ENCODE data around the gene ITGAL. TPM values are rescaled to one million over a fixed set of nuclear protein-coding genes. Genes with fewer than 3 reads are reported as not detected.

Gene ITGAL
- total RNA-seq, 1 experiment from 2014 or later: not detected

GRCh38 chr16:30518552-30518951 lies 46.0 kb downstream of the ITGAL start:
- Histone ChIP-seq H3K79me1 (ENCODE audit: insufficient read depth, low read depth, low read length, poor library complexity, severe bottlenecking) (no peaks in the 10 kb centered on the region), H2AFZ (ENCODE audit: low read length) (no peak overlapping the region), H2BK12ac (ENCODE audit: insufficient read length, low read depth, low read length) (no peak overlapping the region), H4K91ac (ENCODE audit: insufficient read length, low read depth, low read length) (no peak overlapping the region), H4K5ac (ENCODE audit: insufficient read length, low read depth, low read length) (no peak overlapping the region), H3K79me2 (ENCODE audit: insufficient read depth, low read length) (no peaks in the 10 kb centered on the region), H2BK120ac (ENCODE audit: low read depth, low read length, poor library complexity, severe bottlenecking) (no peak overlapping the region), H3T11ph (ENCODE audit: low read length) (no peak overlapping the region), H3K14ac (ENCODE audit: insufficient read depth, low read length) (no peak overlapping the region), H2AK5ac (ENCODE audit: insufficient read length, low read length) (no peak overlapping the region), H3K23me2 (ENCODE audit: insufficient read length, low read depth, low read length, poor library complexity, severe bottlenecking) (no peaks in the 10 kb centered on the region), H2BK20ac (ENCODE audit: low read depth, low read length, poor library complexity, severe bottlenecking) (no peak overlapping the region), H3K23ac (ENCODE audit: insufficient read length, low read depth, low read length) (no peak overlapping the region), H3K56ac (ENCODE audit: insufficient read length, low read depth, low read length) (no peak overlapping the region), H3K9ac (ENCODE audit: extremely low read depth, insufficient read length, low read length) (no peak overlapping the region), H2BK15ac (ENCODE audit: low read depth, low read length) (no peak overlapping the region), H3K4ac (ENCODE audit: low read depth, low read length) (no peak overlapping the region), H3K9me3 (ENCODE audit: control insufficient read depth, low read depth, low read length) (no peaks in the 10 kb centered on the region), H2BK5ac (ENCODE audit: insufficient read length, low read length) (no peak overlapping the region), H3K4me1 (ENCODE audit: insufficient read depth, low read length) (no peaks in the 10 kb centered on the region), H4K8ac (replicated peaks; ENCODE audit: insufficient read length, low read depth, low read length) (no peak overlapping the region), H3K27me3 (ENCODE audit: insufficient read depth, low read length) (no peaks in the 10 kb centered on the region), H3K27ac (ENCODE audit: insufficient read length, low read depth, low read length) (no peak overlapping the region), H3K4me2 (ENCODE audit: insufficient read depth, insufficient read length, low read length) (no peak overlapping the region), H4K20me1 (ENCODE audit: control insufficient read depth, insufficient read depth, insufficient read length) (no peaks in the 10 kb centered on the region), H3K18ac (ENCODE audit: insufficient read length, low read depth, low read length) (no peak overlapping the region)
- DNase-seq: no peak
- Mint-ChIP-seq H3K27me3 (ENCODE audit: low read depth) (peaks cover 5% of the 10 kb centered on the region; the same call in 1 of the 2 replicates), H3K36me3 (ENCODE audit: insufficient read depth in 1 of 3, low read depth in 3 of 3) (no peaks in the 10 kb centered on the region), H3K4me1 (no peaks in the 10 kb centered on the region), H3K27ac (no peak overlapping the region), H3K9me3 (no peaks in the 10 kb centered on the region), H3K4me3 (no peak overlapping the region)
- no peak for TF ChIP-seq CTCF (conservative IDR thresholded peaks at IDR 0.05)
- no CpG with 5 or more reads among the region's 10 CpGs for WGBS (ENCODE audit: extremely low coverage, insufficient read length, low lambda C conversion rate)

Measured in H9 (cell line).